ENCODE results near the gene HMGN3. TPM values are rescaled to one million over a fixed set of nuclear protein-coding genes. Genes with fewer than 3 reads are reported as not detected.

Gene HMGN3
- total and polyA plus RNA-seq, 2 of the 13 experiments (the other 11 are each of a cell fraction or from before 2014, with no cell fraction given), result 67.9 to 145 TPM

DNA sequence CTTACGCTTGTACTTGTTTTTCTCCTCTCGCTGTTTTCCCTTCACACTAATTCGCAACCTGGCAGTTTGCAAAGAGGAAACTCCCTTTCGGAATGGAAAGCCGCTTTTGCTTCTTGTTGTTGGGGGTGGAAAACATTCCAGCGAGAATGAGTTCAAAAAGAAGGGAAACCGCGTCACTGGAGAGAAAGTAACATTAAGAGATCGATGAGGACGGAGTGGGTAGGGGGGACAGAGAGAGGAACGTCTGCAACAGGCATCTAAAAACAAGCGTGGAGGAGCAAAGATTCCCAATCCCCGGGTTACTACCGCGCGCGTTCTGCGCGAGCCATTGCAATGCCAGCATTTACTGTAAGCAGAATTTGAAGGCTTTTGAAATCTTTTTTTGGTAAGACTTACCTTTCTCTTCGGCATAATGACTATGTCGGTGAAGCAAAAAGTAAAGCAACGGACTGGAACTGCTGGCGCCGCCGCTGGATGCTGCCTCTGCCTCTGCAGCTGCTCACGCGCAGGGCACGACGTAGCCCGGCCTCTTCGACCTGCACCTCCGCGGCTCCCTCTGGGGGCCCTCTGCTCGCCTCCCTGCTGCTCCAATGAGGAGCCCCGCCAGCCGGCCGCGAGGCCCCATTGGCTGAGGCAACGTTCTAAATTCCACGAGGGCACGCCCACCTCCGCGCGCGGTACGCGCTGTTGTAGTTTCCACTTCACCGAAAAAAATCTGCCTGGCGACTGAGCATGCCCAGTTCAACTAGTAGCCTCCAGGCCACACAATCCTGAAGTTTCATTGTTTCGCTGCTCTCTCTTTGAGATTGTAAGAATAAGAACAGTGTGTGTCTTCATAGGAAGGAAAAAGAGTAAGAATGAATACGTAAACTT is at the start of gene HMGN3 (continued):
- TF ChIP-seq, protein P1, sequence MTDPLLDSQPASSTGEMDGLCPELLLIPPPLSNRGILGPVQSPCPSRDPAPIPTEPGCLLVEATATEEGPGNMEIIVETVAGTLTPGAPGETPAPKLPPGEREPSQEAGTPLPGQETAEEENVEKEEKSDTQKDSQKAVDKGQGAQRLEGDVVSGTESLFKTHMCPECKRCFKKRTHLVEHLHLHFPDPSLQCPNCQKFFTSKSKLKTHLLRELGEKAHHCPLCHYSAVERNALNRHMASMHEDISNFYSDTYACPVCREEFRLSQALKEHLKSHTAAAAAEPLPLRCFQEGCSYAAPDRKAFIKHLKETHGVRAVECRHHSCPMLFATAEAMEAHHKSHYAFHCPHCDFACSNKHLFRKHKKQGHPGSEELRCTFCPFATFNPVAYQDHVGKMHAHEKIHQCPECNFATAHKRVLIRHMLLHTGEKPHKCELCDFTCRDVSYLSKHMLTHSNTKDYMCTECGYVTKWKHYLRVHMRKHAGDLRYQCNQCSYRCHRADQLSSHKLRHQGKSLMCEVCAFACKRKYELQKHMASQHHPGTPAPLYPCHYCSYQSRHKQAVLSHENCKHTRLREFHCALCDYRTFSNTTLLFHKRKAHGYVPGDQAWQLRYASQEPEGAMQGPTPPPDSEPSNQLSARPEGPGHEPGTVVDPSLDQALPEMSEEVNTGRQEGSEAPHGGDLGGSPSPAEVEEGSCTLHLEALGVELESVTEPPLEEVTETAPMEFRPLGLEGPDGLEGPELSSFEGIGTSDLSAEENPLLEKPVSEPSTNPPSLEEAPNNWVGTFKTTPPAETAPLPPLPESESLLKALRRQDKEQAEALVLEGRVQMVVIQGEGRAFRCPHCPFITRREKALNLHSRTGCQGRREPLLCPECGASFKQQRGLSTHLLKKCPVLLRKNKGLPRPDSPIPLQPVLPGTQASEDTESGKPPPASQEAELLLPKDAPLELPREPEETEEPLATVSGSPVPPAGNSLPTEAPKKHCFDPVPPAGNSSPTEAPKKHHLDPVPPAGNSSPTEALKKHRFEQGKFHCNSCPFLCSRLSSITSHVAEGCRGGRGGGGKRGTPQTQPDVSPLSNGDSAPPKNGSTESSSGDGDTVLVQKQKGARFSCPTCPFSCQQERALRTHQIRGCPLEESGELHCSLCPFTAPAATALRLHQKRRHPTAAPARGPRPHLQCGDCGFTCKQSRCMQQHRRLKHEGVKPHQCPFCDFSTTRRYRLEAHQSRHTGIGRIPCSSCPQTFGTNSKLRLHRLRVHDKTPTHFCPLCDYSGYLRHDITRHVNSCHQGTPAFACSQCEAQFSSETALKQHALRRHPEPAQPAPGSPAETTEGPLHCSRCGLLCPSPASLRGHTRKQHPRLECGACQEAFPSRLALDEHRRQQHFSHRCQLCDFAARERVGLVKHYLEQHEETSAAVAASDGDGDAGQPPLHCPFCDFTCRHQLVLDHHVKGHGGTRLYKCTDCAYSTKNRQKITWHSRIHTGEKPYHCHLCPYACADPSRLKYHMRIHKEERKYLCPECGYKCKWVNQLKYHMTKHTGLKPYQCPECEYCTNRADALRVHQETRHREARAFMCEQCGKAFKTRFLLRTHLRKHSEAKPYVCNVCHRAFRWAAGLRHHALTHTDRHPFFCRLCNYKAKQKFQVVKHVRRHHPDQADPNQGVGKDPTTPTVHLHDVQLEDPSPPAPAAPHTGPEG (CRISPR knock-in tag; IDR thresholded peaks at IDR 0.05), result peak; percentile 88; the same call in 1 of the 2 replicates
- TF ChIP-seq AHR (CRISPR knock-in tag; IDR thresholded peaks at IDR 0.05) (0 out of 2 replicates have a peak, but pooled peaks have one; percentile 70), ZNF282 (IDR thresholded peaks at IDR 0.05; ENCODE audit: partially characterized antibody) (no peak), ZNF484 (CRISPR knock-in tag; IDR thresholded peaks at IDR 0.05; ENCODE audit: borderline replicate concordance, low read depth) (no peak), NFYC (CRISPR knock-in tag; IDR thresholded peaks at IDR 0.05) (peak; percentile 93), LCORL (IDR thresholded peaks at IDR 0.05) (peak; percentile 43; the same call in 1 of the 2 replicates), LCORL (CRISPR knock-in tag; IDR thresholded peaks at IDR 0.05) (no peak), REL (CRISPR knock-in tag; conservative IDR thresholded peaks at IDR 0.05) (peak; percentile 90), ZNF34 (CRISPR knock-in tag; IDR thresholded peaks at IDR 0.05; ENCODE audit: borderline replicate concordance) (no peak), ZNF496 (CRISPR knock-in tag; IDR thresholded peaks at IDR 0.05; ENCODE audit: insufficient replicate concordance) (no peak), NR1H2 (CRISPR knock-in tag; IDR thresholded peaks at IDR 0.05; ENCODE audit: borderline replicate concordance, low read depth) (no peak; the same call in 1 of the 2 replicates), TMF1 (CRISPR knock-in tag; IDR thresholded peaks at IDR 0.05; ENCODE audit: low read depth) (peak; percentile 86; the same call in 1 of the 2 replicates), ZZZ3 (CRISPR knock-in tag; IDR thresholded peaks at IDR 0.05; ENCODE audit: borderline replicate concordance) (no peak), ZFP62 (CRISPR knock-in tag; IDR thresholded peaks at IDR 0.05) (no peak), MIER3 (CRISPR knock-in tag; IDR thresholded peaks at IDR 0.05; ENCODE audit: borderline replicate concordance) (peak; percentile 67; the same call in 1 of the 2 replicates), ZNF768 (CRISPR knock-in tag; IDR thresholded peaks at IDR 0.05) (peak; percentile 35; the same call in 1 of the 2 replicates), ZNF180 (CRISPR knock-in tag; IDR thresholded peaks at IDR 0.05; ENCODE audit: borderline replicate concordance, low read depth) (no peak), ZKSCAN1 (IDR thresholded peaks at IDR 0.05; ENCODE audit: low read length) (no peak)
- TF ChIP-seq, protein P2, sequence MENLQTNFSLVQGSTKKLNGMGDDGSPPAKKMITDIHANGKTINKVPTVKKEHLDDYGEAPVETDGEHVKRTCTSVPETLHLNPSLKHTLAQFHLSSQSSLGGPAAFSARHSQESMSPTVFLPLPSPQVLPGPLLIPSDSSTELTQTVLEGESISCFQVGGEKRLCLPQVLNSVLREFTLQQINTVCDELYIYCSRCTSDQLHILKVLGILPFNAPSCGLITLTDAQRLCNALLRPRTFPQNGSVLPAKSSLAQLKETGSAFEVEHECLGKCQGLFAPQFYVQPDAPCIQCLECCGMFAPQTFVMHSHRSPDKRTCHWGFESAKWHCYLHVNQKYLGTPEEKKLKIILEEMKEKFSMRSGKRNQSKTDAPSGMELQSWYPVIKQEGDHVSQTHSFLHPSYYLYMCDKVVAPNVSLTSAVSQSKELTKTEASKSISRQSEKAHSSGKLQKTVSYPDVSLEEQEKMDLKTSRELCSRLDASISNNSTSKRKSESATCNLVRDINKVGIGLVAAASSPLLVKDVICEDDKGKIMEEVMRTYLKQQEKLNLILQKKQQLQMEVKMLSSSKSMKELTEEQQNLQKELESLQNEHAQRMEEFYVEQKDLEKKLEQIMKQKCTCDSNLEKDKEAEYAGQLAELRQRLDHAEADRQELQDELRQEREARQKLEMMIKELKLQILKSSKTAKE (CRISPR knock-in tag; IDR thresholded peaks at IDR 0.05; ENCODE audit: borderline replicate concordance), result no peak; the same call in 1 of the 2 replicates
- TF ChIP-seq, protein P3, sequence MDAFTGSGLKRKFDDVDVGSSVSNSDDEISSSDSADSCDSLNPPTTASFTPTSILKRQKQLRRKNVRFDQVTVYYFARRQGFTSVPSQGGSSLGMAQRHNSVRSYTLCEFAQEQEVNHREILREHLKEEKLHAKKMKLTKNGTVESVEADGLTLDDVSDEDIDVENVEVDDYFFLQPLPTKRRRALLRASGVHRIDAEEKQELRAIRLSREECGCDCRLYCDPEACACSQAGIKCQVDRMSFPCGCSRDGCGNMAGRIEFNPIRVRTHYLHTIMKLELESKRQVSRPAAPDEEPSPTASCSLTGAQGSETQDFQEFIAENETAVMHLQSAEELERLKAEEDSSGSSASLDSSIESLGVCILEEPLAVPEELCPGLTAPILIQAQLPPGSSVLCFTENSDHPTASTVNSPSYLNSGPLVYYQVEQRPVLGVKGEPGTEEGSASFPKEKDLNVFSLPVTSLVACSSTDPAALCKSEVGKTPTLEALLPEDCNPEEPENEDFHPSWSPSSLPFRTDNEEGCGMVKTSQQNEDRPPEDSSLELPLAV (CRISPR knock-in tag; conservative IDR thresholded peaks at IDR 0.05; ENCODE audit: low read depth), result 0 out of 2 replicates have a peak, but pooled peaks have one; percentile 56

Measured in HepG2 (cell line).